HG03108 (cell line): ENCODE data around the gene CBX3.
"Not testable (repeated sequence)": the region's sequence is repeated elsewhere in the genome, so short reads cannot be mapped to it uniquely, and the experiment has no call there.

ENCODE experiments used
- ATAC-seq: cut with Tn5 transposase; IDR thresholded peaks from one replicate; pipeline ENCODE4 v1.9.1; 2021; ENCODE audit warnings: moderate library complexity; ENCODE audit not compliant: unreplicated experiment

The CBX3 gene

GRCh38 chr7:26200444-26201246 lies 900 bp upstream of the CBX3 start, which contains the start of gene HNRNPA2B1:
Gene HNRNPA2B1 (minus strand): TSS chr7:26200746. CDS start chr7:26200577, 169 bp downstream.
- peak; percentile 55 for ATAC-seq

- ATAC-seq: no peak
These were observed 760 bp downstream of the CBX3 start for GRCh38 chr7:26202019-26202990.

- no peak for ATAC-seq
These were observed 1.5 kb downstream of the CBX3 start for GRCh38 chr7:26203016-26203415.

- no peak for ATAC-seq
These were observed 6.5 kb downstream of the CBX3 start for GRCh38 chr7:26208040-26208439.

- ATAC-seq: no peak
These were observed 11.6 kb downstream of the CBX3 start for GRCh38 chr7:26212921-26213718.

- ATAC-seq: no peak
These were observed 12.4 kb downstream of the CBX3 start for GRCh38 chr7:26213807-26214515.

GRCh38 chr7:26216049-26216448 lies 14.5 kb downstream of the CBX3 start:
- ATAC-seq: no peak

GRCh38 chr7:26224359-26224758 lies 22.8 kb downstream of the CBX3 start:
- ATAC-seq: no peak

- no peak for ATAC-seq
These were observed 26.4 kb downstream of the CBX3 start for GRCh38 chr7:26227987-26228386.

- ATAC-seq: no peak
These were observed 32.5 kb downstream of the CBX3 start for GRCh38 chr7:26233902-26234511.

GRCh38 chr7:26237035-26237807 lies 35.7 kb downstream of the CBX3 start:
- ATAC-seq: no peak

GRCh38 chr7:26238032-26238431 lies 36.5 kb downstream of the CBX3 start:
- ATAC-seq: no peak

GRCh38 chr7:26245150-26245549 lies 43.6 kb downstream of the CBX3 start:
- ATAC-seq: no peak

- no peak for ATAC-seq
These were observed 48.7 kb downstream of the CBX3 start for GRCh38 chr7:26250239-26250638.

GRCh38 chr7:26261866-26262265 lies 60.3 kb downstream of the CBX3 start:
- ATAC-seq: not testable (repeated sequence)
